NCI-H2227 (cell line): ENCODE results near the gene SENP7.
"Not testable (repeated sequence)": the region's sequence is repeated elsewhere in the genome, so short reads cannot be mapped to it uniquely, and the experiment has no call there.

Experiments
- DNase-seq: peaks from one replicate; lab custom pipeline; 2025; ENCODE audit not compliant: unreplicated experiment; lab: John Stamatoyannopoulos, UW

Gene SENP7

DNA sequence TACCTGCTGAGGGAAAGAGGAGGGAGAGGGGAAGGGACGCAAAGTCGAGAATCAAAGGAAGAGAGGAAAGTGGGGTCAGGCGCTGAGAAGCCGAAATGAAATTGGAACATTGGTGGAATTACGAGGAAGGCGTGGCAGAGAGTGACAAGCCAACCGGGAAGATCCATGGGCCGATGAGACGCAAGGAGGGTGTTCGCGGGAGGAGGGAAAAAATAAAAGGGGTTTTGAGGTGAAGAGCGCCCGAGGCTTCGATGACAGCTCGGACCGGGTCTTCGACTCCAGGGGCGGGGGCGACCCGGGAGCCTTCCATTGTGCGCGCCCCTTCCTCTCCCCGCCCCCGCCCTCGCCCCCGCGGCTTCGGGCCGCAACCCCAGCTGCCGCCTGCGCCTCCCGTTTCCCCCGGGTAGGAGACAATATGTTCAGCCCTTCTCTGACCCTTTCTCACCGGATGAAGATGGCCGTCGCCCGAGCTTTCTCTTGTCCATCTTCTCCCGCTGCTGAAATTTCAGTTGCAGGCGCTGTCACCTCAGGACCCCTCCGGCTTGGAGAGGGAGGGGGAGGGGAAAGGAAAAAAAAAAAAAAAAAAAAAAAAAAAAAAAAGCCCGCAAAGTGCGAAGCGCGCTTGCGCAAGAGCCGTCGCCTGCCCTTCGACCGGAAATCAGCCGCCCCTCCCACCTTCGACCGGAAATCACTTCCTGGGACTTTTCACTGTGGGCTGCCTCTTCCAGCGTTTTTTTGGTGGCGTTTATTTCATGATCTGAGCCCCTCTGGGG lies at the start of gene SENP7:
TSS of gene SENP7 (minus strand) at position 567 of the 773 bp plus-strand sequence. CDS start at position 485, 82 bp downstream.
- DNase-seq, result peak; percentile 81

DNA sequence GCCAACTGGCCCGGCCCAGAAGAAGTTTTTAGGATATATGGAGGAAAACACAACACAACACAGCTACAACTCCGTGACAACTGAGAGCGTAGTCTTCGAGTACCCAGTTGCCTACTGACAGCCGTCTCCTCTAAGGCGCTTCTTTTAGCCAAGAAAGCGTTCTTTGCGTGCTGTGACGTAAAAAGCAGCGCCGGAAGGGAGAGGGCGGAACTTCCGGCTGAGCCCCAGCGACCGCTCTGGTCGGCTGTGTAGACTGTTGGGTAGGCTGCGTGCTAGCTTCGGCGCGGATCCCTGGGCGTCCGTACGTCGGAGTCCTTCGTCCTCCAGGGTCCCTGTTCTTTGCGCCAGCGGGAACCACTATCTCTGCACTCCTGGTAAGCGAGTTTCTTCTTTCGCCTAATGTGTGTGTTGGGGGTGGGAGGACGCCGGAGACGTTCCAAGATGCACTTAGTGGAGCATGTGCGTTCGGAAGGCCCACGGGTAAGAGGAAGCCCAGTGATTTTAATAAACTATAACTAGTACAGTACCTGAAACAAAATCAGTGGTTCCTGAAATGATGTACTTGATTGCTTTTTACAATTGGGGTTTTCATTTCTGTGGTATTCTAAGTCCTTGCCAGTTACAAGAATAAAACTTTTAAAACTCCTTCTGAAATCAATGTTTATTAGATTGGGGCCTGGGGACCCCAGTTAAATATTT lies 48.8 kb upstream of the SENP7 start, which contains the start of gene TRMT10C:
TSS of gene TRMT10C (plus strand) at position 239 of the 699 bp plus-strand sequence. CDS start 2,914 bp downstream, outside the sequence.
- peak; percentile 94 for DNase-seq

- DNase-seq, result no peak
Observed at GRCh38 chr3:101556064-101556463, 43.1 kb upstream of the SENP7 start.

DNA sequence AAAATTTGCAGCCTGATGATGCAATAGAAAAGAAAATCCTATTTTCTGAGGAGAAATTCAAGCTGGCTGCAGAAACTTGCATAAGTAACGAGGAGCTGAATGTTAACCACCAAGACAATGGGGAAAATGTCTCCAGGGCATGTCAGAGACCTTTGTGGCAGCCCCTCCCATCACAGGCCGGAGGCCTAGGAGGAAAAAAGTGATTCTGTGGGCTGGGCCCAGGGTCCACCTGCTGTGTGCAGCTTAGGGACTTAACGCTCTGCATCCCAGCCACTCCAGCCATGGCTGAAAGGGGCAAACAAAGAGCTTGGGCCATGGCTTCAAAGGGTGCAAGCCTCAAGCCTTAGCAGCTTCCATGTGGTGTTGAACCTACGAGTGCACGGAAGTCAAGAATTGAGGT lies 40.4 kb upstream of the SENP7 start:
- not testable (repeated sequence) for DNase-seq

DNA sequence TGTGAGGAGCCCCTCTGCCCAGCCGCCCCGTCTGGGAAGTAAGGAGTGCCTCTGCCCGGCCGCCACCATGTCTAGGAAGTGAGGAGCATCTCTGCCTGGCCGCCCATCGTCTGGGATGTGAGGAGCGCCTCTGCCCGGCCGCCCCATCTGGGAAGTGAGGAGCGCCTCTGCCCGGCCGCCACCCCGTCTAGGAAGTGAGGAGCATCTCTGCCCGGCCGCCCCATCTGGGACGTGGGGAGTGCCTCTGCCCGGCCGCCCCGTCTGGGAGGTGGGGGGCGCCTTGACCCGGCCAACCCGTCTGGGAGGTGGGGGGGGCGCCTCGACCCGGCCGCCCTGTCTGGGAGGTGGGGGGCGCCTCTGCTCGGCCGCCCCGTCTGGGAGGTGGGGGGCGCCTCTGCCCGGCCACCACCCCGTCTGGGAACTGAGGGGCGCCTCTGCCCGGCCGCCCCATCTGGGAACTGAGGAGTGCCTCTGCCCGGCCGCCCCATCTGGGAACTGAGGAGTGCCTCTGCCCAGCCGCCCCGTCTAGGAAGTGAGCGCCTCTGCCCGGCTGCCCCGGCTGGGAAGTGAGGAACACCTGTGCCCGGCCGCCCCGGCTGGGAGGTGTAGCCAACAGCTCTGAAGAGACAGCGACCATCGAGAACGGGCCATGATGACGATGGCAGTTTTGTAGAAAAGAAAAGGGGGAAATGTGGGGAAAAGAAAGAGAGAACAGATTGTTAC lies 38.5 kb upstream of the SENP7 start:
- DNase-seq, result not testable (repeated sequence)

- DNase-seq, result no peak
Observed at GRCh38 chr3:101549473-101549872, 36.5 kb upstream of the SENP7 start.

GRCh38 chr3:101548527-101549105 lies 35.6 kb upstream of the SENP7 start:
- DNase-seq, result peak; percentile 10

- DNase-seq, result no peak
Observed at GRCh38 chr3:101544161-101544850, 31.3 kb upstream of the SENP7 start.

- no peak for DNase-seq
Observed at GRCh38 chr3:101542957-101543356, 29.9 kb upstream of the SENP7 start.

- DNase-seq, result not testable (repeated sequence)
Observed at GRCh38 chr3:101536955-101537354, 23.9 kb upstream of the SENP7 start.

DNA sequence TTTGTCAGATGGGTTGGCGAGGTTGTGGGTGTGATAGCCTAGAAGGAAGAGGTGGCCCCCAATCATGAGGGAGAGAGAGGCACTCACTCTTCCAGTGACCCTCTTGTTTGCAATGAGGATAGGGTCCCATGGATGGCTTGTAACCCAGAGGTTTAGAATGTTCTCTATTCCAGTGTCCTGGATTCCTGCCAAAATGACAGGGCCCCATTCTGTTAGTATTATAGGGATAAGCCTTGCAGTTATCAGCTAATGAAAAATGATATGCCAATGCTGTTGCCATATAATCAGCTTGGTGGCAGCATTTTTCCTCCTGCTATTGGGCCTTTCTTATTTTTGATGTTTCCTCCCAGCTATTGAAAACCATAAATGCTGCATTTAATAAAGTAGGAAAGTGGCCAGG lies 23.3 kb upstream of the SENP7 start:
- no peak for DNase-seq

DNA sequence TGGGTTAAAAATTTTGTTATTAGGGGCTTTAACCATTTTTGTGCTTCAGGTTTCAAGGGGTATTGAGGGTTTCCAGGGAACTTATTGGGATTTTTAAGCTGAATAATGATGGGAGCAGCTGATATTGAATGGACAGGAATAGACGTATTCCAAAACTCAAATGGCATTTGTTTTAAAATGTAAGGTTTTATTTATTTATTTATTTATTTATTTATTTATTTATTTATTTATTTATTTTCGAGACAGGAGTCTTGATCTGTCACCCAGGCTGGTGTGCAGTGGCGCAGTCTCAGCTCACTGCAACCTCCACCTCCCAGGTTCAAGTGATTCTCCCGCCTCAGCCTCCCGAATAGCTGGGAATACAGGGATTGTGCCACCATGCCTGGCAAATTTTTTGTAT lies 22.2 kb upstream of the SENP7 start:
- DNase-seq, result no peak

GRCh38 chr3:101533603-101533968 lies 20.6 kb upstream of the SENP7 start:
- DNase-seq, result no peak

GRCh38 chr3:101532783-101533602 lies 20.0 kb upstream of the SENP7 start:
- no peak for DNase-seq

GRCh38 chr3:101531473-101532086 lies 18.6 kb upstream of the SENP7 start:
- DNase-seq, result no peak

GRCh38 chr3:101530686-101531047 lies 17.7 kb upstream of the SENP7 start:
- no peak for DNase-seq

DNA sequence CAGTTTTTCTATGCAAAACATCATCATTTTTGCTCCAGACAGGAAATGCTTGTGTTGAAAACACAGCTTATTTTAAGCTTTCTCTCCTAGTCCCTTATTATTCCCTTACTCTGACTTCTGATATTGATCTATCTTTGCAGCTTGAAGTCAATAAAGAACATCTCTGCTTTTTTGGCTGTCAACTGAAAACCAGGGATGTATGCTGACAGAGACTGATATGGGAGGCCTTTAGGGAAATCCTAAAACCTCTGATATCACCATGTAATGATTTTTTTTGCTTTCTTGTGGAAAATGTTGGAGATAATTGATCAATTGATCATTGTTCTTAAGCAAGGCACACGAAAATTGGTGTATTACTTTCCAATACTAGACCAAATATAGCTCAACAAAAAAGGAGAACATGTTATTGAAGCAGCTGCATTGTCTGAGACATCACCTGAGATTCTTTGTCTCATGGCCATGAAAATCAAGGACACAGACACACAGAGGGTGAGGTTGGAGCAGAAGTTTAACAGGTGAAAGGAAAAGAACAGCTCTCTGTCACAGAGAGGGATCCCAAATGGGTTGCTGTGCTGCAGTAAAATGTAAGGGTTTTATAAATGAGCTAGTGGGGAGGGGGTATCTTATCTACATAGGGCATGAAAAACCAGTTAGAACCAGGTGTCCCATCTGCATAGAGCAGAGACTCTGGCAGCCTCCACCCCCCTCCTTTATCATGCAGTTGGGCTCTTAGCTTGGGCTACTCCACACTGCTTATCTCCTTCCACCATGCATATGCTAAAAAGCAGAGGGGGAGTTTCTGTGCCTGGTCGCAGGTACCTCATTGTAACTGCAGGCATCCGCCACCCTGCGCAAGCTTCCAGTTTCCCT lies 17.0 kb upstream of the SENP7 start:
- DNase-seq, result no peak

DNA sequence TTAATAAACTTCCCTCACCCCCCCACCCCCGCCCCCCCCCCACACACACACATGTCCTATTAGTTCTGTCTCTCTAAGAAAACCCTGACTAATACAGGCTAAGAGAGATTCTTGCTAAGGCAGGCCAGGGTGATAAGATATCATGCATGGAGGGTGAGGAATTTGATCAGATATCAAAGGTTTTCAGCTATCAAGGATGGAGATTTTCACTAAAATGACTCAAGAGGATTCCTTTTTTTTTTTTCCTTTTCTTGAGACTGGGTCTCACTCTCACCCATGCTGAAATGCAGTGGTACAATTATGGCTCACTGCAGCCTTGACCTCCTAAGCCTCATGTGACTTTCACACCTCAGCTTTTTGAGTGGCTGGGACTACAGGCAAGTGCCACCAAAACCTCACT lies 14.9 kb upstream of the SENP7 start:
- DNase-seq, result no peak

- no peak for DNase-seq
Observed at GRCh38 chr3:101527441-101527840, 14.4 kb upstream of the SENP7 start.
